HUDEP-2 (cell line): ENCODE measurements around the gene CACNA1C.

ENCODE experiments used
- DNase-seq, 76 experiments: peaks; one replicate each; lab custom pipeline; 2025; ENCODE audit not compliant: unreplicated experiment in 76 of 76; lab: John Stamatoyannopoulos, UW

Gene CACNA1C

DNA sequence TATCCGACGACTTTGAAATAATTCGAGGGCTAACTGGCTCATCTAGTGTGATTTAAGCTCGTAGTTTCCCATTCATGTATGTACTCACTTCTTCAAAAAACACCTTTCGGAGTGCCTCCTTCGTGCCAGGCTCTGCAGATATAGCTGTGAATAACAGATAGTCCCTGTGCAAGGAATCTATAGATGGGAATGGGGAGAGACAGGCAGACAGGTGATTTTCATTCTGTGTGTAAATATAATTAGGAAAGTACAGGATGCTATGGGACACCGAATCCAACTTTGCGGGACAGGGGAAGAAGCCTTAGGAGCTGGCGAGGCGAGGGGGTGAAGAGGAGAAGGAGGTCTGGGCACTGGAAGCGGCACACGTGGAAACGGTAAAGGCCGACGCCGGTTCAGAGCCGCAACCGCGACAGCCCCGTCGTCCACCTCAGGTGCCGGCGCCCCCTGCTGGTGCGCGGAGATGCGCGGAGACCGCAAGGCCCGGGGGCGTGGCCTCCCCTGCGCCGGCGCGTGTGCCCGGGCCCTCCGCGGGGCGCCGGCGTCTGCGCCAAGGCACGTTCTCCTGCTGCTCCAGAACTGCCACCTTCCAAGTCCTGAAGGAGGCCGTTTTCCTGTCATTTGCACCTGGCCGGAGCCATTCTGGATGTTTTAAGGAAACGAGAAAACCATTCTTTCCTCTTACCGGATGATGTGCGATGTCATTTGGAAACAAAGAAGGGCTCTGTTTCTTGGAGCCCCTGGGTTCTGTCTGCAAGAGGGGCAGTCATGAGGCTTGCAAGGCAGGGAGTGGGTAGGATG lies 18.0 kb upstream of the CACNA1C start:
- peak in 69 of 76 experiments; percentile 19 to 87 (median 70) for DNase-seq

DNA sequence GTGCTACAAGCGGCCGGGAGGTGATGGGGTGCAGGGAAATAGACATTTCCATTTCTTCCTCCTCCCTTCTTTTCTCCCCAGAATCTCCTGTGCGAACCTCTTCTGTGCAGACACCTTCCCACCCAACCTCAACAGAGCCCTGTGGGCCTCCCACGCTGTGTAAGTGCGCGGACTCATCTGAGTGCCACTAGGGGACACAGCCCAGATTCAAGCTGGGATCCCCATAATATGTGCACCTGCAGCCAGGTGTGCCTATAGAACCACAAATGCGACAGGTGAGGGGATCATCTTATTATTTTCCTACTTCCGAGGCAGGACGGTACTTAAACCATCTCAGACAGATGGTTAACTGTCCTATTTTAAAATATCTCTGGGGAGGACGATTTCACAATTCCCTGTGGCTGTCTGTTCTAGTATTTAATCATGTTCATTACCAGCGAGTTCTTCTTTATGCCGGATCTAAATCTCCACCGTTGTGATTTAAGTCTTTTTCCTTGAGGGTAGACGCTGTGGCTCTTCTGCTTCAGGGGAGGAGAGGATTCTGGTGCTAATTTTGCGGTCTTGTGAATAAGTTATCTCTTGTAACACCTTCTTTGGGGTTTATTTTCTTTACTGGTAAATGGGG lies 17.2 kb upstream of the CACNA1C start:
- DNase-seq: no peak

DNA sequence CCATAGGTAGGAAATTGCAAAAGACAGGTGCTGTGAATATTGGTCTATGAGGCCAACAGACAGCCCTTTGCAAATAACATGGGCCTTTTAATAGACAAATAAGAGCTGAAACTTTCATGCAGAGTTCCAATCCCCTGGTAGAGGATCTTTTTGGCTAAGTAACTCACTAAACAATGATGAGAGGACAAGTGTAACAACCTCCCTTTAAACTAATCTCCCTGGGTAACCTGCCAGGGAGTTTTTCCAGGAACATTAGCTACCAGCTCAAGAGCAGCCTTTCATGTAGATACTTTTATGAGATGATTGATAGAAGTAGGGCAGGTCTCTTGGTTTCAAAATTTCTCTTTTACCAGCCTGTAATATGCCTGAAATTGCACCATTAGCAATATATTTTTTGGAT lies 13.8 kb upstream of the CACNA1C start:
- DNase-seq: no peak

DNA sequence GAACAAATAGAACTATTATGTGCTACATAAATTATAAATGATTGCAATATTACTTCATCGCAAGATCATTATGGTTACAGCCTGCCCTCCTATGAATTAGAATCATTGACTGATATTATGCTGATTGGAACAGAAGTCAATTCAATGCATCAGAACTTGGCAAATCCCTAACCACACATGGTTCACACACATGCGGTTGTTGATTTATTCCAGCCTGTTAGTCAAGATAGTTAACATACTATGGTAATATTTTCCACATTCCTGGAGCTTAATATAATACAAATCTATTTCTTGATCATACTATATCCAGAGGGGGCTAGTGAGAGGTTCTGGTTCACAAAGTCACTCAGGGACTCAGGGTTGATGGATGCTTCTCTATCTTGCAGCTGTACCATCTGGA lies 9.7 kb upstream of the CACNA1C start:
- DNase-seq: no peak

DNA sequence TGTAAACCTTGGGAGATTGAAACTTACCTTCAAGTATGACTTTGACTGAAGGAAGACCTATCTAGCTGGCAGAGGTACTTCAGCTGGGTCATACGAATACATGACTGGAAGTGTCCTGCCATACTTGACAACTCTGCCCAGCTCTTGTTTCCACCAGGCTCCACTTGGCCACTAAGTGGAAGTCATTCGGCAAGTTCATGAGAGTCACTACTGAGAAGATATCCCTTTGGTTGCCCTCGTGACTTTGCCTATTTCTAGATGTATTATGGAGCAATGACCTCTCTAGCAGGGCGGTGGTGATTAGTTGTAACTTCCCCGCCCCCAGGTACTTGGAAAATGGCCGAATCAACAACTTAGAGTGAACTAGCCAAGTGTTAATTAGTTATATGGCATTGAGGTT lies 8.6 kb upstream of the CACNA1C start:
- no peak for DNase-seq

DNA sequence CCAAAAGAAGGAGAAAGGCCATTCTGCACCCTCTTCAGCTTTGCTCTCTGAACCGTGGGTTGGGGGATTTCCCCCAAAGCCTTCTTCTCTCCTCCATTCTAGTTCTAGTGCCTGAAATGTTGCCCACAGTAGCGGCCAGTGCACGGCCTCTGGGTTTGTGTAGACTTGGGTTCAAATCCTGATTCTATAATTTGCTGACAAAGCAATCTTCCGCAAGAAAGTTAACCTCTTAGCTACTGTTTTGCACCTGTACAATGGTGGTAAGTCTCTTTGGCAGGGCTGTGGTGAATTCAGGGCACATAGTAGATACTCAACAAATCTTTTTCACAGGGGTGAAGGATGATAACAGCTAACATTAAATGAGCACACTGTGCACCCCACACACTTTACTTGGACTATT lies 5.8 kb upstream of the CACNA1C start:
- no peak for DNase-seq

DNA sequence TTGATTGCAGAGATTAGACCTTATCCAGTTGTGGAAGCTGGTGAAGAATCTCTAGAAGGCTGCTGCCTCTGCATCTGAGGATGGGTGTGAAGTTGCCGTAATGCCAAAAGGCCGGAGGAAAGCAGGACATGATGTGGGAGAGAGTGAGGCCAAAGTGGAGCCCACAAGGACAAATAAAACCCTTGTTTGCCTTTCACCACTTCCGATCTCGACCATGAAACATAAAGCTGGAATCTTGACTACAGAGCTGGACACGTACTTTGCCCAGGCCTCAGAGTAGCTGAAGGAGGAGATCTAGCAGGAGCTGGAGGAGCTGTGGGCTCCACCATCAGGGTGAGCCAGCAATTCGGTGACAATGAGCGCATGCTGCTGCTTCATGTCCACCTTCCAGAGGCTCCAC lies 5.0 kb upstream of the CACNA1C start:
- no peak for DNase-seq

DNA sequence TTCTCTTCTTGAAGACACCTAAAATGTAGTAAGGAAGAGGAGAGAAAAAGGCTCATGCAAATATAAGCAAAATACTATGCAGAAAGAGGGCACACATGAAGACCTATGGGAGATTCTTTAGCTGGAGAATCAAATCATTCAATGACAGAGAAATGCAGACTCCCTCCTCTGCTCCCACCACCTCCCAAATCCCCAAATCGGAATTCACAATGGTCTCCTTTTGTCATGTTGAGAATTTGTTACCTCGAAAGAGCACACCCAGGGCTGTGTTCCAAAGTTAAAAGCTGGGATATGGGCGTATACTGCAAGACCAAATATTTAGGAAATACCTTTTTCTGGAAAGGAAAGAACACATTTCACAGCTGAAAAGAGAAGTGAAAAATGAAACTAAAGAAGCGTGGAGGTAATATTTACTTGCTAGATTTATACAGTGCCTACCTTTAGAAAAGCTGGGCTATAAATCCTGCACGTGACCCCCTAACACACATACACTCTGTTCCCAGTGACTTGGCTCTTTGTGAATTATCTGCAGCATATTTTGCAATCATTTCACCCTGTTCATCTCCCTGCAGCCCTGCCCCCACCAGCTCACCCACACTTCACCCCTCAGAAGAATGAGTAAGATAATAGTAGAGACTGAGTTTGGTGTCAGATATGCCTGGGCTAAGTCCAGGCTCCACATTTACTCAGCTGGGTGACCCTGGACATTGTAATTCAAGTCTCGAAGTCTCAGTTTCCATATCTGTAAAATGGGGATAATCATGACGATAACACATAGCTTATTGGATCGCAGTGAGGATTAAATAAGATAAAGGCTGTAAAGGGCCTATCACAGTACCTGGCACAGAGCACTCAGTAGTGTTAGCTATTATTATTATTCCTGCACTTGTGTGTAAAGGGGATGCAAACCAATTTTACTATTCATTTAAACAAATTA lies 2.9 kb upstream of the CACNA1C start:
- no peak for DNase-seq

DNA sequence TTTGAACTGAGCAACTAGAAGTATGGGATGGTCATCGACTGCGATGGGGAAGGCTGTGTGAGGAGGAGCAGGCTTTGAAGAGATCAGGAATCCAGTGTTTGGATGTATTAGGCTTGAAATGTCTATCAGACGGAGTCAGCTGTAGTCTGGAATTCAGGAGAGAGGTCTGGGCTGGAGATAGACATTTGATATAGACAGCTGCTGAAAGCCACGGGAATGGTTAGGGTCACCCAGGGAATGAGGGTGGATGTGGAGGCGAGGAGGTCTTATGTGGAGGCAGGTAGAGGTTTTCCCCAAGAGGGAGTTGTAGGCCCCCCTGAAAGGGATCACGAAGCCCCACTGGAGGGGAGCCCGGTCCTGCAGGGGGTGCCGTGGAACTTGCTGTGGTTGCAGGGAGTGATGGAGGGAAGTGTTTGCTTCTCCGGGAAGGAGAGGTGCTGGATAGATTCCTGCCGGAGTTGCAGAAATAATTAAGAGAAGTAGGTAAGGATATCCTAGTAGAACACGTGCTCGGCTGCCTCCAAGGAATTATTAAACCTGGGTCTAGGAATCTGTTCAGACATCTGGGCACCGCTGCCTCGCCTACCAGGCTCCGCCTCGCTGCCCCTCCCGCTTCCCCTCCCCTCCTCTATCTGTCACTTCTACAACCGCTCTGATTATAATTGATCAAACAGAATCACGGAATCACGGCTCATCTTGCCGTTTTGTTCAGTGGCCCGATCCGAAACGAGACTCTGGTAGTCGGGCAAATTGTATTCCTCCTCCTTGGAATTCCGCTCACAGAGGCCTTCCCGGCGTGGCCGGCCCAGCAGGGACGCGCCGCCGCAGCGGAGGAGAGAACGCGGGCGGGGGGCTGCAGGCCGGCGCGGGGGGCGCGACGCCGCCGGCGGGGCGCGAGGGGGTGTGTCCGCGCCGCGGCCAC lies 826 bp upstream of the CACNA1C start:
- no peak for DNase-seq

DNA sequence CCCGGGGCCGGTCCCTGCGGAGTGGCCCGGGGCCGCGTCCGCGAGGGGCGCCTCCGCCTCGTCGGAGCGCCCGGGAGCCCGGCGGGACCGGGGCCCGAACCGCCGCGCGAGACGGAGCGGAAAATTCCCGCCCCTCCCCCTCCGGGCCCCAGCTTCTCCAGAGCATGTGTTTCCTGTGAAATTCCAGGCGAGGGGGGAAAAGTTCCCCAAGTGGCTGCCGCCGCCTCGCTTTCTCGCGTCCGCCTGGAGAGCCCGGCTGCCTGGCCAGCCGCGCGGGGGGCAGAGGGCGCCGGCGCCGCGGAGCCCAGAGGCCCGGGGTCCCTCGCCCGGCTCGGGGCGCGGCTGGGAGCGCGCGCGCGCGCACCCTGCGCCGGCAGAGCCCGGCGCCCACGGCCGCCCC lies 904 bp downstream of the CACNA1C start:
- DNase-seq: no peak

DNA sequence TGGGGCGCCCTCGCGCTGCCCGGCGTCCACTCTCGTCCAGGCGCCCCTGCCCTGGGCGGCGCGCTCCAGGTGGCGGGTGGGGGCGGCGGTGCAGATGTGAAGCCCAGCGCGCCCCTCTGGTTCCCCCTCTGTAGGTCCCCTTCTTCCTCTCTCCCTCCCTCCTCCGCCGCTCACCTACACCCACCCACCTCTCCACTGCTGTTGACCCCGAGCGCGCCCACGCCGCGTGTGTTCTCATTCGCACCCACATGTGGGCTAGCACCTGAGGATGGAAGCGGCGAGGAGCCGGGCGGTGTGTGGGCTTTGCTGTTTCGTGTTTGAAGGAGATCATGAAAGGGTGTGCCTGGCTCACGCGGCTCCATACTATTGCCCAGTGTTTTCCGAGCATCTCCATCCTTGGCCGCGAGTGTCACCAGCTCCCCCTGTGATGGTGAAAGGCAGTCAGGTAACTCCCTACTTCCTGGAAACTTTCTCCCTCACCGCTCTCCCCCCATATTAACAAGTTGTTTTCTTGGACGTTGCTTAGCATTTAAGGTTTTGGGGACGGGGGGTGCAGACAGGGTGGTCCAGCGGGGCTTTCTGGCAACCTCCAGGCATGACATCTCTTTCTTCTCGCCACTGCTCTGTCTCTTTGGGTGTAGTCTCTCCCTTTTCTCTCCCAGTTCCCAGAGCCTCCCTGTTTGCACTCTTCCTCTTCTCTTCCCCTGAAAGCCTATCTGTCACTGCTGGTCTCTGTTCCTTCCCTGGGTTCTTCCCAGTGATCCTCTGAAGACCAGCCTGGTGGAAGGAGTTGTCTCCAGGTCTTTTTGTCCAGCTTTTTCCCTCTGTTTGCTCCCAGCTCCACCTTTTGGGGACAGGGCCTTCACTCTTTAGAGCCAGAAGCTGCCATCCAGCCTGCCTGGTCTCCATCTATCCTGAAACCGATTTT lies 1.6 kb downstream of the CACNA1C start:
- DNase-seq: no peak

DNA sequence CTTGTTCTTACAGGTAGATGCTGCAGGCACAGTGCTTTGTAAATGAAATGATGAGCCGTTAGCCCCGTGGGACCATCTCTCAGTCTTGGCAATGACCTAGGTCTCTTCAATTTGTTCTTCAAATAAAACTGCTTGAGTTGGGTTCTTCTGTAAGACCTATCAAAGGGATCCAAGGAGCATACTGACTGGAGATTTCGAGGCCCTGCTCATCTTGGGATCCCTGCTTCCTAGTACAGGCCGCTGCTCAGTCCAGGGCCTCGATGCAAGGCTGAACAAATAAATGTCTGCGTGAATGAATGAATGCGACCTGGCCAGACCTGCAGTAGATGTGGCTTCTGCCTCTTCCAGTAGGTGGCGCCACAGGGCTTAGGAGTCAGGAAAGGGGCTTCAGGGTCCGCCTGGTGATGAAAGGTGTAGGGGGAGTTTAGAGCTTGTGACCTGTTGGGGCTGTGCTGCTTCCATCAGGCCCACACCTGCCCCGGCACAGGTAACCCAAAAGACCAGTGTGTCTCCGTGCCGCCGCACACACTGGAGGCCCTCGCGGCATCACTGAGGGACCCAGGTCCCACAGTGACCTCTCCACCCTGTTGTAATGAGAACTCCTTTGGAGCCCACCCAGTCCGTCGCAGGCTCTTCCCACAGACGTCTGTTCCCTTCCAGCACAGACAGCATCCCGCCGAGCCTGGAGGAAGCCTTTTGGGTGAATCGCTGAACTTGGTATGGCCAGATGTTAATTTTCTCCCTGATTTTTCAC lies 4.4 kb downstream of the CACNA1C start:
- peak in 40 of 76 experiments; percentile 0 to 54 (median 21) for DNase-seq

DNA sequence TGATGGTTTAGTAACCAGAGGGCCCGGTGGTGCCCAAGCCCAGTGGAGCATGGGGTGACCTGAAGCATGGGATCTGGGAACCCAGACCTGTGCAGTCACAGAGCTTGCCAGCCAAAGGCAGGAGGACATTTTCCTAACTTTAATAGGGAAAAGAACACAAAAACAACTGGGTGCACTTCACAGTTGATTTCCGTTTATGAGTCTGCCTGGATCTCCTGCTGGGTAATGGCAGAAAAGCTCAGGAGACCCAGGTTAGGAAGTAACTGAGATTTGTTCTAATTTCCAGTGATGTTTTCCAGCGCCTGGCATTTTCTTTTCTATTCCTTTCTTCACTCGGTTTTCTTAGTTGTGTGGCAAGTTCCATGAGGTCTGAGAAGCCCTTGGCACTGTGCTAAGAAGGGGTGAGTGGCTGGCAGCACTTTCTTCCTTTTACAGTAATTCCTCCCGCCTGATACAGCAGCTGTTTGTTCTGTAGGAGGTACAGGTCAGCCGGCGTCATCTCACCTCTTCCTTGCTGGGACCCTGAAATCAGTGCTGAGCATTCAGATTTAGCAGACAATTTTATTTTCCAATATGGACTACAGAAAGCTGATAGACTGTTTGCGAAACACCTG lies 5.1 kb downstream of the CACNA1C start:
- DNase-seq: no peak

DNA sequence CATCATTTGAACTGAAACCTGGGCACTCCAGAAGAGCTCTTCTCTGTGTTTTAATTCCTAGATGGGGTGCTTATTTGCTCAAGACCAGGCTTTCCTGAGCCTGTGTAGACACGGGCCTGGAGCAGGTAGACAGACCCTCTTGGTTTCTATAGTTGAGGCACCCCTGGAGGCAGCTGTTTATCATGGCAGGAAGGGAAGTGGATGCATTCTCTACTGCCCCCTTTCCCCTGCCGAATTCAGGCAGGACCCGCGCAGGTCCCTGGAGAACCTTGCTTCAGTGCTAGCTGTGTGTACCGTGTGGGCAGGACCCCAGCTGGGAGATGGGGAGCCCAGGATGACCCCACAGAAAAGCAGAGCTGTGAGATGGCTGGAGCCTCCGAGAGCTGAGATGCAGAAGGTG lies 6.0 kb downstream of the CACNA1C start:
- no peak for DNase-seq

DNA sequence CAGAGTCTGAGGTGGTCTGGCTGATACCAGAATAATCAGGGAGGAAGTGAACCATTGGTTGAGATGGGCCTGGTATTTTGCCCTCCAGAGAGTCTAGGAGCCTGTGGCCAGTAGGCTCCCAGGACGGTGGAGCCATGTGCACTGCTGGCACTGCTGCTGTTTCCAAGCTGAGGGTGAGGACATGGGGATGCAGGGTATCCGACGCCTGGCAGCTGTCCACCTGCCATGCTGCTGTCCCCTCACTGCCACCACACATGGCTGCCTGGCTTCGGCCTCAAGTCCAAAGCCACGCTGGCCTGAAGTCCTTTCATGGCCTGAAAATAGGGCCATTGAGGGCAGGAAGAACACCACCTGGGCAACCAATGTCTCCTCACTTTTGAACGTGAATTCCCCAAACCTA lies 8.6 kb downstream of the CACNA1C start:
- no peak for DNase-seq

DNA sequence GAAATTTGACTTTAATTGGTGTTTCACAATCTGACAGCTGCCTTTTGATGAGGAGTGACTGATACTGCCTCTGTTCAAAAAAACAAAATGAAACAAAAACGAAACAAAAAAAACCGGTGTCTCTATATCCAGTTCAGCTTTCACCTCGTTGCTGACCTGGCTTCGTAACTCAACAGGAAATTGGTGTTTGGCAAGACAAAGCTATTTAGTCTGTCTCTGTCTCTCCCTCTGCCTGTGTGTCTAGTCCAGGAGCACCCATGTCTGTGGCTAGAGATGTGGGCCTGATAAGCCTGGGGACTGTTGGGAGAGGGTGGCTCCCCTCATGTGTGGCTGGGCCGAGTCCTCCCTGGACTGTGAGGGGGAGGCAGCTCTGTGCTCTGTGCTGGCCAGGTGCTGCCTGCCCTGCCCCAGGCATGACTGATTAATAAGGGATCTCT lies 11.3 kb downstream of the CACNA1C start:
- DNase-seq: no peak

DNA sequence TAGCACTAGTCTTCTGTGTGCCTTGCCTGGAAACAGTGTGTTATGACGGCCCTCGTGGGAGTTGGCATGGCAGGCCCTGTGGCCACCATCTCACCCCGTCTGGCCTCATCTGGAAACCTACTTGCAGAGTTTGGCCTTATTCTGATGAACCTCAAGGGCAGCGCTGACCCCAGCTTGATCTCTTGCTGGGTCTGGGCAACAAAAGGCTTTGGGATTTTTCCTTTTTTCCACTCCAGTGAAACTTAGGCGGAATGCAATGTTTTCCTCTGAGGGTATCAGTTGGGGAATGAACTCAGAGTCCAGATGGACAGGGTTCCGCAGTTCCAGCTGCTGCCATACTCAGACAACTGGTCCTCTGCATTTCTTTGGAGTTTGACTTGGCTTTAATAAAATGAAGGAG lies 15.9 kb downstream of the CACNA1C start:
- no peak for DNase-seq

DNA sequence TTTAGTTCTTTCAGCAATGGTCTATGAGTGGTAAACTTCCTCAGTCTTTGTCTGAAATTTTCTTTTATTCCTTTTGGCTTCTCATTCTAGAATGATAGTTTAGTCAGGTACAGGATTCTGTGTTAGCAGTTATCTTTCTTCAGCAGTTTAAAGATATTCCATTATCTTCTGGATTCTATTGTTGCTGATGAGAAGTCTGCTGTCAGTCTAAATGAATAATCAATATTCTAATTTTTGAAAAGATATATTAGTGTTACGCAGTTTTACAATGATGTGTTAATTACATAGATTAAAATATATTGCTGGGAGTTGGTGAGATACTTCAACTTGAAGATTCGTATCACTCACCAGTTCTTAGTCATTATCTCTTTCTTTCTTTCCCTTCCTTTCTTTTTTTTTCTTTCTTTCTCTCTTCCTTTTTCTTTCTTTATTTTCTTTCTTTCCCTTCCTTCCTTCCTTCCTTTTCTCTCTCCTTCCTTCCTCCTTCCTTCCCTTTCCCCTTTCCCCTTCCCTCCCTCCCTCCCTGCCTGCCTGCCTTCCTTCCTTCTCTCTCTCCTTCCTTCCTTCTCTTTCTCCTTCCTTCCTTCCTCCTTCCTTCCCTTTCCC lies 17.8 kb downstream of the CACNA1C start:
- DNase-seq: no peak
